Inflammatory macrophage (primary cell): Measurements from ENCODE around the gene CHST7.
"Not testable (repeated sequence)": the region's sequence is repeated elsewhere in the genome, so short reads cannot be mapped to it uniquely, and the experiment has no call there.

Experiments
- DNase-seq, 2 donors: peaks; one replicate each; pipeline ENCODE4 v3.0.0-alpha.2; 2020 to 2022
- total RNA-seq, 18 experiments: gene quantifications; one replicate each; lab custom pipeline; 2026; ENCODE audit warnings: mixed read lengths in 6 of 18, inconsistent platforms in 2 of 18; lab: John Stamatoyannopoulos, UW

Gene CHST7, protein sequence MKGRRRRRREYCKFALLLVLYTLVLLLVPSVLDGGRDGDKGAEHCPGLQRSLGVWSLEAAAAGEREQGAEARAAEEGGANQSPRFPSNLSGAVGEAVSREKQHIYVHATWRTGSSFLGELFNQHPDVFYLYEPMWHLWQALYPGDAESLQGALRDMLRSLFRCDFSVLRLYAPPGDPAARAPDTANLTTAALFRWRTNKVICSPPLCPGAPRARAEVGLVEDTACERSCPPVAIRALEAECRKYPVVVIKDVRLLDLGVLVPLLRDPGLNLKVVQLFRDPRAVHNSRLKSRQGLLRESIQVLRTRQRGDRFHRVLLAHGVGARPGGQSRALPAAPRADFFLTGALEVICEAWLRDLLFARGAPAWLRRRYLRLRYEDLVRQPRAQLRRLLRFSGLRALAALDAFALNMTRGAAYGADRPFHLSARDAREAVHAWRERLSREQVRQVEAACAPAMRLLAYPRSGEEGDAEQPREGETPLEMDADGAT
- 3.8 to 61.9 (median 21.6) reads per million in 18 experiments for total RNA-seq

DNA sequence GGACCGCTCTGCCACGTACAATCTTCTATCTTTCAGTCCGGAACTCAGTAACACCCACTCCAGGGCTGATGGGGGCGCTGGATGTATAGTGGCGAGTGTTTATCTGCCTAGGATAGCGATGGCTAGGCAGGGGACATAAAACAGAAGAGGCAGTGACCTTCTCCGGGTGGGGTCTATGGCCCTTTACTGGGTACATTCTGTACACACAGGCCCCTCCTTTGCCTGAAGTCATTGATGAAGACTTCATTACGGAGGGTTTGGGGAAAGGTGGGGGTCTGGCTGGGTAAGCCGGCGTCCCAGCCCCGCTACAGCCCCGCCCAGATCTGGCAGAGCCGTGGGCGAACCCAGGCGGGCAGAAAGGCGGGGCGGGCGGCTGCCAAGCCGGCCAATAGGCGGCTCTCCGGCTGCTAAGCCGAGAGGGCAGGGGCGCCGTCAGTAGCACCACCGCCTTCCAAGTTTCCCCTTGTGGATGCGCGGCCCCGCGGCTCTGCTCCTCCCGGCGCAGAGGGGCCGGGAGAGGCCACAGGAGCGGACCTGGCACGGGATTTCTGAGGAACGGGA is at the start of gene CHST7:
Gene CHST7, plus strand, starts transcription at position 435 of the 561 bp plus-strand sequence. CDS start 167 bp downstream, outside the sequence.
- peak; percentile 39 to 76 for DNase-seq

- DNase-seq: not testable (repeated sequence)
Measured at GRCh38 chrX:46528640-46529039, 44.9 kb upstream of the CHST7 start.

DNA sequence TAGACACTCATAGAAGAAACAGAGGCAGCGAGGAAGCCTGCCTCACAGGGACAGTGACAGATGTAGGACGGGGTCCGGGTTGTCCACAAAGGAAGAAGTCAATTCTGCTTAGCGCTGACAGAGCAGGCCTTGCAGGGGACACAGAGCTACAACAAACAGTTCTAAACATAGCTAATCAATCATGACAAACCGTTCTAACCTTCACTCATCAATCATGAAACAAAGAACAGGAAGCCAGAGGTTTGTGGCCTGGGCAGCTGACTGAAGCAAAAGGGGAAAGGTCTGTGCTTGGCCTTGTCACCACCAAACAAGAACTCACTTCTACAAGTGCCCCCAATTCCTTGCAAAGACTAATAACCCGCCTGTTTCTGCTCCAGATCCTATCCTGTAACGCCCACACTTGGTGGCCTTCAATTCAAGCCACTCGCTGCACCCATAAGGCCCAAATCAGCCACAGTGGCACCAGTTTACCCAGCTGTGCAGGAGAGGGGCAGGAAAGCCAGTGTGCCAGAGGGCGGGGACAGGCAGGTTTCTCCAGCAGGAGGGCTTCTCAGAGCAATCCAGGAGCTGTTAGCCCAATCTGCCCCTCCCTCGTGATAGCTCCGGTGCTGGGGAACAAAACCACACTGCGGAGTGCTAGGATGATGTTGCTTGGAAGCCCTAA is 43.7 kb upstream of the CHST7 start:
- DNase-seq: not testable (repeated sequence)

GRCh38 chrX:46530404-46530908 is 43.1 kb upstream of the CHST7 start:
- DNase-seq: not testable (repeated sequence)

GRCh38 chrX:46531442-46531841 is 42.1 kb upstream of the CHST7 start:
- DNase-seq: no peak

- peak in 1 of 2 donors; percentile 3 for DNase-seq
Measured at GRCh38 chrX:46543441-46543840, 30.1 kb upstream of the CHST7 start.

DNA sequence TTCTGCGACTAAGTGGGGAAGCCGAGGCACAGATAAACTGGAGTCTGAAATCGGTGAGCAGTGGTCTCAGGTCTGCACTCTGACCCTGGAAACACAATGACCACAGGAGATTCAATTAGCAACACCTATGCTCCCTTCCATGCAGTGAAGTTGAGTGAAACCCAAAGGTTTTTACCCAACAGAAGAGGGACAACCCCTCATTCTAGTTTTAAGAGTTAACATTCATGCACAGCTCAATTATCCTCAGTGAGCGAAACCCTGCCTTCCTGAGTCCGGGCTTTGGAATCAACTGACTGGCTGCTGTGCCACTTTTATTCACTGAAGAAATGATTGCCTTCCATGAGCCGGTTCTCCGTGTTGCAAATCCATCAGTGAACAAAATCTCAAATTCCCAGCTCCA is 29.0 kb upstream of the CHST7 start:
- DNase-seq: not testable (repeated sequence)

DNA sequence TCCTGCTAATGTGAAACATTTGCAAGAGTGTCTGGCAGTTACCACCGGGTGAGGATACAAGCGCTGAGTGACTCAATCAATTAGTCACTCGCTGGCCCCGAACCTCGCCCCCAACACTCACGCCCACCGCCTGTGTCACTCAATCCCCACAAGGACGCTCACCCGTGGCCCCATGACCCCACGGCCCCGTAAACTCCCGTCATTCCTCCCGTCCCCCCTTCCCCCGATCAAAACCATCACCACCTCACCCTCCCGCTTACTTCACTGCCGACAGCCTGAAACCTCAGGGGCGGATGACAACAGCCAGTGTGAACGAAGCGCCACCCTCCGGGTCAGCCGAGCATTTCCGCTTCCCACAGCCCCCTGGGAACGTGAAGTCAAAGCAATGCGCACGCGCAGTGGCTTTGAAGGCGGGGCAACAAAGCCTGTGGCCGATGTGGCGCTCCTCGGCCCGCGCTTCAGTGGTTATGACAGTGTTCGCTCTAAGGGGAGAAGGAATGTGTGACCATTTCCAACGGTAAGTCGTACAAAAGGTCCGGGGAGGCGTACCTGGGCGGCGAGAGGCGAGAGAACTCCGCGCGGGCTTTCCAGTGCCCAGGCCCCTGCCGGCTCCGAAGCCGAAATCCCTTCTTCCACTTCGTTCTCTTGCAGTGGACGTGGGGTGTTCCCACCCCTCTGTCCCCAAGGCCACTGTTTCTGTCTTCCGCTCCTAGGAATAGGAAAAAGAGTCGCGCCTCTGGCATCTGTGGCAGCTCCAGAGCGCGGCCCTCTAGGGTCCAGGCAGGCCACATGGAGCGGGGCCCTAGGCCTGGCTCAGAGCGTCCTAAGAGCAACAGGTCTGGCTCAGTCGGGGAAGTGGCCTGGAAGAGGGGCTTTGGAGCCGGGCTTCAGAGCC is 28.2 kb upstream of the CHST7 start, which contains the start of gene ZNF674:
Gene ZNF674, minus strand, starts transcription at position 311 of the 895 bp plus-strand sequence. CDS start 3,334 bp downstream, outside the sequence.
- peak; percentile 91 to 95 for DNase-seq

DNA sequence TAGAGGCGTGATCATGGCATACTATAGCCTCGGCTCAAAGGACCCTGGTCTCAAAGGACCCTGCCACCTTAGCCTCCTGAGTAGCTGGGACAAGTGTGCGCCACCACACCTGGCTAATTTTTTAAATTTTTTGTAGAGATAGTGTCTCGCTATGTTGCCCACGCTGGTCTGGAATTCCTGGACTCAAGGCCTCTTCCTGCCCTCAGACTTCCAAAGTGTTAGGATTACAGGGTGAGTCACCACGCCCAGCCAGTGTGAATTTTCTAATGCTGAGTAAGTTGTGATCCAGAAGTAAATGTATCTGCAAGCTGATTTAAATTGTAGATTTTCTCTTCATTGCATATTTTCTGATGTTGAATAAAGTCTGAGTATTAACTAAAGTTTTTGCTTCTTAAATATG is 25.7 kb upstream of the CHST7 start:
- DNase-seq: no peak

GRCh38 chrX:46549914-46550313 is 23.7 kb upstream of the CHST7 start:
- no peak for DNase-seq

DNA sequence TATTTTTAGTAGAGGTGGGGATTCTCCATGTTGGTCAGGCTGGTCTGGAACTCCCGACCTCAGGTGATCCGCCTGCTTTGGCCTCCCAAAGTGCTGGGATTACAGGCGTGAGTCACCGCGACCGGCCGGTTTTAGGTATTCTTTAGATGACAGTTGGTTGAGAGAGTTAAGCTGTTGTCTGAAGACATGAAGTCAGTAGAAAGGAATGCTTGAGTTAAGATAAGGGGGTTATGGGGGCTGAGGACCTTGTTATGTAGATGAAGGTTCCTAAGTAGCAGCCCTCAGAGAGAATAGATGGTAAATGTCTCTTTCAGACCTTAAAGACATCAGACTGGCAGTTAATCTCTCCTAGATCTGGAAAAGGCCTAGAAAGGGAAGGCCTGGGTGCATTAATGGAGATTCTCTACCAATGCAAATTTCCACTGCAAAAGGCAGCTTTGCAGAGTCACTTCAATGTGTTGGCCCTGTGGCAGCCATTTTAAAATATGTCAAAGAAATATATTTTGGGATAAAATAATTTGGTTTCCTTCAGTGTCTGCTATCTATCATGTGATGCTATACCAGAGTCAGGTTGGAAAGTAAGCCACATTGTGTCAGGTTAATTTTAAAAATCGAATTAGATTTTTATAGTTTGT is 22.0 kb upstream of the CHST7 start:
- no peak for DNase-seq

GRCh38 chrX:46553935-46554334 is 19.6 kb upstream of the CHST7 start:
- no peak for DNase-seq

- DNase-seq: peak; percentile 7 to 67
Measured at GRCh38 chrX:46554942-46555341, 18.6 kb upstream of the CHST7 start.

- no peak for DNase-seq
Measured at GRCh38 chrX:46559062-46559461, 14.5 kb upstream of the CHST7 start.

DNA sequence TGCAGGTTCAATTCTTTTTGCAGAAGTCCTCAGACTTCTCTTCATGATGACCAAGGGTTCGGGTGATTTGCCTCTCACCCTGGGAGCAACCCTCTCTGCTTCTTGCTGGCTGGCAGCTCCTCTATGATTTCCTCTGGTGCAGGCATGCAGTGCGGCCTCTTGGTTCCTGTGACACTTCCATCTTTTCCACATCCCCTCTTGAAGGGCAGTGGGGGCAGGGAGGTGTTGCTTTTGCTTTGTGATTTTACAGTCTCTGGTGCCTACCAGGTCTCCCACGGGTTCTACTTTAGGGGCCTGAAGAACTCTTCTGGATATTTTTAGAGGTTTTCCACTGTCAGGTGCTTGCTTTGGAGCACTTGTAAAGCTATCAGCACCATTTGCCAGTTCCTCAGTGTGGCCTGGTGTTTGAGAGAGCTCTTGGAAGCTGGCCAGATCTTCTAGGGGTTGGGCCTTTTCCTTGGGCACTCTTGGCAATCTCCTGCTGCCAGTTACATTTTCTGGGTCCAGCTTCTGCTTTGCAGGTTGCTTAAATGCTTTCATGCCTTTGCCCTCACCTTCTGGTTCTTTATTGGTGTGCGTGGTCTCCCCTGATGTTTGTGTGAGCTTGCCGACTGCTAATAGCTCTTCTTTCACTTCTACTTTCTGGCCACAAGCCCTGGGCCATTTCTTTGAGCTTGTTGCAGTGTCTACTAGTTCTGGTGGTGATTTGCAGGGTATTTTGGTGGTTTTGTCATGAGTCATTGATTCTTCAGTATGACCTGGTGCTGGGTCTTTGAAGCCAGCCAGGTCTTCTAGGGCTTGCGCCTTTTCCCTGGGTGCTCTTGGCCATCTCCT is 11.5 kb upstream of the CHST7 start:
- peak in 1 of 2 donors; percentile 21 for DNase-seq

GRCh38 chrX:46567388-46567787 is 6.2 kb upstream of the CHST7 start:
- DNase-seq: no peak

DNA sequence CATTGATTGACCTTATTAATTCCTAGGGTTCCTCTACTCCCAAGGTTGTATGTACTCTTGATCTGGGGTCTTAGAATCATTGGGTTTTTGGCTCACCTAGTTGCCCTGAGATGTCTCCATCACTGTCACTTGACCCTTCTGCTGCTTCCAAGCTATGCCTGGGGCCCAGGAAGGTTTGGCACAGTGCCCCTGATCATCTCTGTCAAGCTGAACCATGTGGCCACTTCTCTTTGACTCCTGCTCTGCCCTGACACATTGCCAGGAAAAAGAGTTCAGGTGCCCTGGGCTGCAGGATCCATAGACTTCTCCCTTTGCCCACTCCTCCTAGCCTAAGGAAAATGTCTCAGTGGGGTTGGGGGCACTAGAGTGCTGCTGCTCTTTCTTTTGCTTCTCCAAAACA is 3.9 kb upstream of the CHST7 start:
- no peak for DNase-seq

DNA sequence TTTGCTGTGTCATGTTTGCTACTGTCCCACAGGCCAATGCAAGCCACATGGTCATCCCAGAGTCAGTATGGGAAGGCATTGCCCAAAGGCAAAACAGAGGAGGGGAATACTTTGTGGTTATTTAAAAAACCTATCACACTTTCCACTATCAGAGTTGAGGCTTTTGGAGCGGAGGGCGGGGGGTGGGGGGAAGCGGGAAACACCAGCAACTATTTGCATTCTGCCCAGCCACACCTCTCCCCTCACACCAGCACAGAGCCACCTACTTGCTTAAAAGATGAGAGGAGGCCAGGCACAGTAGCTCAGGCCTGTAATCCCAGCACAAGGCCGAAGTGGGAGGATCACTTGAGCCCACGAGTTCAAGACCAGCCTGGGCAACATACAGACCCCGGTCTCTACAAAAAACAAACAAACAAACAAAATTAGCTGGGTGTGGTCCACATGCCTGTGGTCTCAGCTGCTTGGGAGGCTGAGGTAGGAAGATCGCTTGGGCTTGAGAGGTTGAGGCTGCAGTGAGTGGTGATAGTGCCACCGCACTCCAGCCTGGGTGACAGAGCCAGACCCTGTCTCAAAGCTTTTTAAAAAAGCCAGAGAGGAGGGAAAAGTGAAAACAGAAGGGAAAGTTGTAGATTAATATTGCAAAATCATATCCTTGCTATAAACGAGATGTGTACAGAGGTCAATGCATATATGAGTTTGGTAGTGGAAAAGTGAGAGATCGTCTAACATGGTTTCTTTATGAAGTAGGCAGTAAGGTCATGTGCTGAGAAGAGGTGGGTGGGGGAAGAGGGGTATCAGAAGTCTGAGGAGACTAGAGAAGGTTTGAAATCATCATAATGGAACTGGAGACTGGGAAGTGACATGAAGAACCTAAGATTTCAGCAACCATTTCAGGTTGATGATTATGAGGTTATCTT is 1.9 kb upstream of the CHST7 start:
- no peak for DNase-seq

GRCh38 chrX:46572340-46572936 is 1.1 kb upstream of the CHST7 start:
- DNase-seq: peak in 1 of 2 donors; percentile 50
